ENCODE data around the gene COL13A1.

The COL13A1 gene

DNA sequence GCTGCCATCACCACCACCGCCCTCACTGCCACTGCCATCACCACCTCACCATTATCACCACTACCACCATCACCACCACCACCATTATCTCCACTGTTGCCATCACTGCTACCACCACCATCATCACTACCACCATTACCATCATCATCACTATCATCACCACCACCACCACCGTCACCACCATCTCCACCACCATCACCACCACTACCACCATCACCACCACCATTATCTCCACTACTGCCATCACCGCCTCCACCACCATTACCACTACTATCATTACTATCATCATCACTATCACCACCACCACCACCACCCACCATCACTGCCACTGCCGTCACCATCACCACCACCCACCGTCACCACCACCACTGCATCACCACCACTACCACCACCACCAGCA is 9.9 kb upstream of the COL13A1 start:
- Histone ChIP-seq H3K9me3 (ENCODE audit: low read length) (peaks cover 3% of the 10 kb centered on the region; the same call in 1 of the 2 replicates), H3K4me3 (ENCODE audit: low read depth, low read length, poor library complexity, severe bottlenecking) (no peak overlapping the region), H3K27ac (ENCODE audit: low read depth, low read length, poor library complexity, severe bottlenecking) (no peak overlapping the region), H2AFZ (ENCODE audit: low read length) (no peak overlapping the region), H3K4me2 (ENCODE audit: low read length) (no peak overlapping the region), H3K9me2 (ENCODE audit: low read depth, low read length) (no peaks in the 10 kb centered on the region), H3K27me3 (ENCODE audit: insufficient read depth, low read length) (no peaks in the 10 kb centered on the region), H3F3A (ENCODE audit: insufficient read depth, low read length) (no peaks in the 10 kb centered on the region), H3K36me3 (ENCODE audit: insufficient read depth, low read length) (no peaks in the 10 kb centered on the region), H4K20me1 (ENCODE audit: insufficient read depth, low read length) (no peaks in the 10 kb centered on the region), H3K79me2 (ENCODE audit: insufficient read depth, low read length) (no peaks in the 10 kb centered on the region), H3K9ac (ENCODE audit: low read length) (no peak overlapping the region), H3K4me1 (ENCODE audit: insufficient read depth, low read length, severe bottlenecking) (no peaks in the 10 kb centered on the region)
- TF ChIP-seq, protein P1, sequence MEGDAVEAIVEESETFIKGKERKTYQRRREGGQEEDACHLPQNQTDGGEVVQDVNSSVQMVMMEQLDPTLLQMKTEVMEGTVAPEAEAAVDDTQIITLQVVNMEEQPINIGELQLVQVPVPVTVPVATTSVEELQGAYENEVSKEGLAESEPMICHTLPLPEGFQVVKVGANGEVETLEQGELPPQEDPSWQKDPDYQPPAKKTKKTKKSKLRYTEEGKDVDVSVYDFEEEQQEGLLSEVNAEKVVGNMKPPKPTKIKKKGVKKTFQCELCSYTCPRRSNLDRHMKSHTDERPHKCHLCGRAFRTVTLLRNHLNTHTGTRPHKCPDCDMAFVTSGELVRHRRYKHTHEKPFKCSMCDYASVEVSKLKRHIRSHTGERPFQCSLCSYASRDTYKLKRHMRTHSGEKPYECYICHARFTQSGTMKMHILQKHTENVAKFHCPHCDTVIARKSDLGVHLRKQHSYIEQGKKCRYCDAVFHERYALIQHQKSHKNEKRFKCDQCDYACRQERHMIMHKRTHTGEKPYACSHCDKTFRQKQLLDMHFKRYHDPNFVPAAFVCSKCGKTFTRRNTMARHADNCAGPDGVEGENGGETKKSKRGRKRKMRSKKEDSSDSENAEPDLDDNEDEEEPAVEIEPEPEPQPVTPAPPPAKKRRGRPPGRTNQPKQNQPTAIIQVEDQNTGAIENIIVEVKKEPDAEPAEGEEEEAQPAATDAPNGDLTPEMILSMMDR (IDR thresholded peaks at IDR 0.05; ENCODE audit: low read length): no peak
- TF ChIP-seq EZH2 (IDR thresholded peaks at IDR 0.05; ENCODE audit: borderline replicate concordance, low read length): no peak

DNA sequence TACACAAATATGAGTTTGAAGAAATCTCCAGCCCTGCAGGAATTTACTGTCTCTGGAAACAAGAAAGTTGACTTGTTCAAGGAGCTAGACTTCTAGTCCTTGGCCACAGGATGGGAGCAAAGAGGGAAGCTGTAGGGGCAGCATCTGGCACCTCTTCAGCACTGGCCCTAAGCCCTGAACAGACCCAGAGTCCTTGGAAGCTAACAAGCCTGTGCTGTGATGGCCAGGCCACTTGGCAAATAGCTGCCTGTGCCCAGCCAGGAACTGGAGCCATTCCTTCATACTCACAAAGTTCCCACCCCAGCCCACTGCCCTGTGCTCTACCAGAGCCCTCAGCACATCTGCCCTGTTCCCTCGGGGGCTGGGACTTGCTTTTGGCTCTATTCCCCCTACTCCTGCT is 9.4 kb upstream of the COL13A1 start:
- Histone ChIP-seq H3F3A (ENCODE audit: insufficient read depth, low read length) (no peaks in the 10 kb centered on the region), H3K9me2 (ENCODE audit: low read depth, low read length) (no peaks in the 10 kb centered on the region), H2AFZ (ENCODE audit: low read length) (no peak overlapping the region), H3K9ac (ENCODE audit: low read length) (no peak overlapping the region), H3K4me1 (ENCODE audit: insufficient read depth, low read length, severe bottlenecking) (no peaks in the 10 kb centered on the region), H3K27me3 (ENCODE audit: insufficient read depth, low read length) (no peaks in the 10 kb centered on the region), H3K4me3 (ENCODE audit: low read depth, low read length, poor library complexity, severe bottlenecking) (no peak overlapping the region), H3K4me2 (ENCODE audit: low read length) (no peak overlapping the region), H4K20me1 (ENCODE audit: insufficient read depth, low read length) (no peaks in the 10 kb centered on the region), H3K27ac (ENCODE audit: low read depth, low read length, poor library complexity, severe bottlenecking) (no peak overlapping the region), H3K9me3 (ENCODE audit: low read length) (peaks cover 3% of the 10 kb centered on the region; the same call in 1 of the 2 replicates), H3K36me3 (ENCODE audit: insufficient read depth, low read length) (no peaks in the 10 kb centered on the region), H3K79me2 (ENCODE audit: insufficient read depth, low read length) (no peaks in the 10 kb centered on the region)
- no peak for TF ChIP-seq EZH2 (IDR thresholded peaks at IDR 0.05; ENCODE audit: borderline replicate concordance, low read length)
- TF ChIP-seq, protein P1 (IDR thresholded peaks at IDR 0.05; ENCODE audit: low read length): no peak

DNA sequence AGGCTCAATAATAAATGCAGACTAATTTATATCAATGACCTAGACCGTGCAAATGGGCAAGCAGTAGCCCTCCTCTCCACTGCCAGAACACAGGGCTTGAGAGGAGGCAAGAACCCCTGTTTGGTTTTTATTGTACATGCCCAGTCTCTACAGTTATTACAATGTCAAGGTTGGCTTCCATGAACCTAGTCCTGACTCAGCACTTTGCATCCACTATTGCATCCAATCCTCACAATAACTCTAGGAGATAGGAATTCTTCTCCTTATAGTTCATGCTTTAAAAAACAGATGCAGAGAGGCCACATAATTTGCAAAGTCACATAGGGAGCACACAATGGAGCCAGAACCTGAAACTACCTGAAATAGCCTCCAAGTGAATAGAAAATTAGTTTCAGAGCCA is 7.0 kb upstream of the COL13A1 start:
- Histone ChIP-seq H3K4me1 (ENCODE audit: insufficient read depth, low read length, severe bottlenecking) (no peaks in the 10 kb centered on the region), H3K79me2 (ENCODE audit: insufficient read depth, low read length) (no peaks in the 10 kb centered on the region), H3K4me3 (ENCODE audit: low read depth, low read length, poor library complexity, severe bottlenecking) (no peak overlapping the region), H3K9me2 (ENCODE audit: low read depth, low read length) (no peaks in the 10 kb centered on the region), H4K20me1 (ENCODE audit: insufficient read depth, low read length) (no peaks in the 10 kb centered on the region), H3K27ac (ENCODE audit: low read depth, low read length, poor library complexity, severe bottlenecking) (no peak overlapping the region), H3K4me2 (ENCODE audit: low read length) (no peak overlapping the region), H3K9ac (ENCODE audit: low read length) (no peak overlapping the region), H3K36me3 (ENCODE audit: insufficient read depth, low read length) (no peaks in the 10 kb centered on the region), H3K27me3 (ENCODE audit: insufficient read depth, low read length) (no peaks in the 10 kb centered on the region), H3F3A (ENCODE audit: insufficient read depth, low read length) (no peaks in the 10 kb centered on the region), H3K9me3 (ENCODE audit: low read length) (peaks cover 3% of the 10 kb centered on the region; the same call in 1 of the 2 replicates), H2AFZ (ENCODE audit: low read length) (no peak overlapping the region)
- no peak for TF ChIP-seq EZH2 (IDR thresholded peaks at IDR 0.05; ENCODE audit: borderline replicate concordance, low read length)
- TF ChIP-seq, protein P1 (IDR thresholded peaks at IDR 0.05; ENCODE audit: low read length): no peak
